ENCODE data around the gene RPGRIP1L. TPM values are rescaled to one million over a fixed set of nuclear protein-coding genes. Genes with fewer than 3 reads are reported as not detected.
"Not testable (repeated sequence)": the region's sequence is repeated elsewhere in the genome, so short reads cannot be mapped to it uniquely, and the experiment has no call there.

The RPGRIP1L gene
- polyA plus RNA-seq, 2 of the 4 experiments (the other 2 are of a cell fraction), result 13.0 to 19.6 TPM

GRCh38 chr16:53704445-53704813 lies 770 bp upstream of the RPGRIP1L start:
- Histone ChIP-seq H3K27ac (peak overlapping the region; percentile 68 to 84), H3K4me2 (peak overlapping the region; percentile 74), H3K4me1 (peaks cover 17% of the 10 kb centered on the region), H3K9me3 (no peaks in the 10 kb centered on the region), H3K4me3 (peak overlapping the region; percentile 71)
- 27% methylated on average over 6 of the region's 6 CpGs for WGBS (ENCODE audit: missing lambda C conversion rate)
- no peak for ATAC-seq
- no peak for DNase-seq (ENCODE audit: low read depth in 1 of 2, low spot score in 1 of 2)
- TF ChIP-seq GATA3 (IDR thresholded peaks at IDR 0.05; ENCODE audit: borderline replicate concordance) (no peak), EP300 (IDR thresholded peaks at IDR 0.05) (no peak), JUNB (IDR thresholded peaks at IDR 0.05) (no peak), KDM5A (IDR thresholded peaks at IDR 0.05) (peak; percentile 11; the same call in 1 of the 2 replicates), ZNF302 (CRISPR knock-in tag; IDR thresholded peaks at IDR 0.05) (no peak), BHLHE40 (IDR thresholded peaks at IDR 0.05; ENCODE audit: low read depth, low read length) (no peak), CBX8 (IDR thresholded peaks at IDR 0.05) (no peak)
- no peak for FAIRE-seq
- POLR2A ChIA-PET, result interaction anchor here (0.8 to 1.0 kb wide), 2 partner anchors 64 to 1226 kb away, joined by 4 to 5 read pairs; partner anchors contain the start of gene IRX5
- CTCF ChIA-PET, result interaction anchor here (0.6 to 1.9 kb wide), 2 partner anchors 70 to 581 kb away, joined by 3 to 6 read pairs; no protein-coding TSS in a partner anchor

GRCh38 chr16:53698271-53698670 lies 5.4 kb downstream of the RPGRIP1L start:
- H3K27ac ChIP-seq; H3K9me3 ChIP-seq; H3K4me1 ChIP-seq; CTCF ChIA-PET; POLR2A ChIA-PET; ATAC-seq; H3K4me2 ChIP-seq; FAIRE-seq; H3K4me3 ChIP-seq; DNase-seq (ENCODE audit: low read depth in 1 of 2, low spot score in 1 of 2): not testable (repeated sequence)
- WGBS (ENCODE audit: missing lambda C conversion rate), result 100% methylated on average over 7 of the region's 31 CpGs

GRCh38 chr16:53695070-53695469 lies 8.6 kb downstream of the RPGRIP1L start:
- FAIRE-seq, result peak; percentile 49
- no peak for TF ChIP-seq KDM5A (IDR thresholded peaks at IDR 0.05)
- no peak for TF ChIP-seq HMGXB4 (CRISPR knock-in tag; IDR thresholded peaks at IDR 0.05; ENCODE audit: borderline replicate concordance)
- no peak for TF ChIP-seq MAX (IDR thresholded peaks at IDR 0.05)
- TF ChIP-seq KDM1A (IDR thresholded peaks at IDR 0.05; ENCODE audit: low read depth), result no peak
- no peak overlapping the region for H3K27ac ChIP-seq
- H3K9me3 ChIP-seq, result no peaks in the 10 kb centered on the region
- ChIA-PET POLR2A (no interaction called here), CTCF (interaction anchor here (1.1 kb wide), 1 partner anchor 8 kb away, joined by 3 read pairs; the partner anchor contains the start of genes FTO and RPGRIP1L)
- no peak for ATAC-seq
- DNase-seq (ENCODE audit: low read depth in 1 of 2, low spot score in 1 of 2), result no peak
- H3K4me1 ChIP-seq, result no peaks in the 10 kb centered on the region
- H3K4me3 ChIP-seq, result no peak overlapping the region
- H3K4me2 ChIP-seq, result no peak overlapping the region
- 83% methylated on average over 1 of the region's 1 CpG for whole genome bisulfite sequencing (ENCODE audit: missing lambda C conversion rate)

- no peak overlapping the region for H3K4me2 ChIP-seq
- DNase-seq (ENCODE audit: low read depth in 1 of 2, low spot score in 1 of 2), result no peak
- no peak for TF ChIP-seq HDAC2 (IDR thresholded peaks at IDR 0.05)
- TF ChIP-seq CTCF (IDR thresholded peaks at IDR 0.05), result no peak
- TF ChIP-seq PHF8 (IDR thresholded peaks at IDR 0.05; ENCODE audit: borderline replicate concordance, low read depth), result no peak
- H3K4me3 ChIP-seq, result no peak overlapping the region
- ChIA-PET POLR2A (no interaction called here), CTCF (interaction anchor here (0.6 kb wide), 1 partner anchor 433 kb away, joined by 5 read pairs; no protein-coding TSS in a partner anchor)
- no peak for ATAC-seq
- H3K4me1 ChIP-seq, result no peaks in the 10 kb centered on the region
- no peaks in the 10 kb centered on the region for H3K9me3 ChIP-seq
- WGBS (ENCODE audit: missing lambda C conversion rate), result 93% methylated on average over 5 of the region's 5 CpGs
- no peak overlapping the region for H3K27ac ChIP-seq
- FAIRE-seq, result no peak
Measured at GRCh38 chr16:53693320-53693719, 10.3 kb downstream of the RPGRIP1L start.

GRCh38 chr16:53692146-53692545 lies 11.5 kb downstream of the RPGRIP1L start:
- ChIA-PET POLR2A (no interaction called here), CTCF (interaction anchor here (0.8 to 1.8 kb wide), 7 partner anchors 8 to 125 kb away, joined by 3 to 9 read pairs (median 4); no protein-coding TSS in a partner anchor)
- no peak overlapping the region for H3K27ac ChIP-seq
- FAIRE-seq (no peak), DNase-seq (ENCODE audit: low read depth in 1 of 2, low spot score in 1 of 2) (peak in 1 of 2 experiments; percentile 67), ATAC-seq (peak; percentile 59 to 69; a peak in 5 of 6 replicates)
- WGBS (ENCODE audit: missing lambda C conversion rate), result 32% methylated on average over 5 of the region's 5 CpGs
- no peaks in the 10 kb centered on the region for H3K4me1 ChIP-seq
- H3K9me3 ChIP-seq, result no peaks in the 10 kb centered on the region
- H3K4me2 ChIP-seq, result no peak overlapping the region
- H3K4me3 ChIP-seq, result no peak overlapping the region
- TF ChIP-seq SMC3 (IDR thresholded peaks at IDR 0.05) (peak; percentile 55), FOSB (CRISPR knock-in tag; IDR thresholded peaks at IDR 0.05) (no peak), TP53 (CRISPR knock-in tag; IDR thresholded peaks at IDR 0.05) (no peak), RAD21 (conservative IDR thresholded peaks at IDR 0.05 in 1 of 2, IDR thresholded peaks at IDR 0.05 in 1 of 2) (peak; percentile 80 to 85), CTCF (IDR thresholded peaks at IDR 0.05) (peak; percentile 74), MAFK (IDR thresholded peaks at IDR 0.05; ENCODE audit: partially characterized antibody) (peak; percentile 93), MAZ (IDR thresholded peaks at IDR 0.05; ENCODE audit: borderline replicate concordance, low read depth, low read length) (no peak), RARB (CRISPR knock-in tag; IDR thresholded peaks at IDR 0.05) (no peak)
